GM19238 (cell line): ENCODE measurements around the gene ZC3H12C.

ENCODE experiments used
- DNase-seq: peaks from one replicate; pipeline ENCODE4 v3.0.0; 2011; ENCODE audit warnings: low spot score; ENCODE audit not compliant: insufficient read length

The ZC3H12C gene

DNA sequence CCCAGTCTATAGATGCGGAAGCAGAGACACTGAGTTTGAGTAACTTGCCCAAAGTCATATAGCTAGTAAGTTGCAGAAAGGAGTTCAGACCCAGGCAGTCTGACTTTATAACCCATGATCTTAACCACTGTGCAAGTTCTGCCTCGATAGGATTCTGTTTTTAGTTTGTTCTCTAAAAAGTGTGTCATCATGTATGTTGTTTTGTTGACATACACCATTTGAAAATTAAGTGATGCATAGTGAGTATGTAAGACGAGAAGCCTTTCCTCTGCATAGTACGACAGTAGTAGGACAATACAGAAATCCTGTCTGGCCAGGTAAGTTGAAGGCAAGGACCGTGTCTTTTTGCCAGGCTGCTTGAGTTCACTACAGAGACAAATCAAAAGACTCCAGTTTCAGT is 3.3 kb downstream of the ZC3H12C start:
- no peak for DNase-seq

DNA sequence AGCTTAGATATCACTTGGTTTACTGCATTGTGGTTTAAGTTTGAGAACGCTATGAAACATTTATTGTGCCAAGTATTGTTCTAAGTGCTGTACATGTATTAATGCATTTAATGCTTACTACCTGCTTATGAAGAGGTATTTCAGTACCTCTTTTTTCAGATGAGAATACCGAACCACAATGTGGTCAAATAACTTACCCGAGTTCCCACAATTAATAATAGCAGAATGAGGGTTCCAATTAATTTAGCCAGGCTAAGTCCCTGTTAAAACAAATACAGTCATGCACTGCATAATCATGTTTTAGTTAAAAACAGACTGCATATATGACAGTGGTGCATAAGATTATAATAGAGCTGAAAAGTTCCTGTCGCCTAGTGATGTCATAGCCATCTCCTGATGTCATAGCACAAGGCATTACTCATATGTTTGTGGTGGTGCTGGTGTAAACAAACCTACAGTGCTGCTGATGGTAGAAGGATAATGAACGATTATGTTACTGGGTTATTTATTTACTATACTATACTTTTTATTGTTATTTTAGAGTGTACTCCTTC is 4.3 kb downstream of the ZC3H12C start:
- DNase-seq, result no peak

DNA sequence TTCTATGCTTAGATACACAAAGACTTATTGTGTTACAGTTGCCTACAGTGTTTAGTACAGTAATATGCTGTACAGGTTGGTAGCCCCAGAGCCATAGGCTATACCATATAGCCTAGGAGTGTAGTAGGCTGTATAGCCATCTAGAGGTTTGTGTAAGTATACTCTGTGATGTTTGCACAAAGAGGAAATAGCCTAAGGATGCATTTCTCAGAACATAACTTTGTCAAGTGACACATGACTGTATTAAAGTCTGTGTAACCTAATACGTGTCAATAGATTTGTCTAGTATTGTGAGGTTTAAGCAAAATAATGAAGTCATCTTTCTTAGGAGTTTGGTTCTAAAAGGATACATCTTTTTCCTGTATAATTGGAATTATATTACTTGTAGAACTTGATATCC is 5.5 kb downstream of the ZC3H12C start:
- no peak for DNase-seq

DNA sequence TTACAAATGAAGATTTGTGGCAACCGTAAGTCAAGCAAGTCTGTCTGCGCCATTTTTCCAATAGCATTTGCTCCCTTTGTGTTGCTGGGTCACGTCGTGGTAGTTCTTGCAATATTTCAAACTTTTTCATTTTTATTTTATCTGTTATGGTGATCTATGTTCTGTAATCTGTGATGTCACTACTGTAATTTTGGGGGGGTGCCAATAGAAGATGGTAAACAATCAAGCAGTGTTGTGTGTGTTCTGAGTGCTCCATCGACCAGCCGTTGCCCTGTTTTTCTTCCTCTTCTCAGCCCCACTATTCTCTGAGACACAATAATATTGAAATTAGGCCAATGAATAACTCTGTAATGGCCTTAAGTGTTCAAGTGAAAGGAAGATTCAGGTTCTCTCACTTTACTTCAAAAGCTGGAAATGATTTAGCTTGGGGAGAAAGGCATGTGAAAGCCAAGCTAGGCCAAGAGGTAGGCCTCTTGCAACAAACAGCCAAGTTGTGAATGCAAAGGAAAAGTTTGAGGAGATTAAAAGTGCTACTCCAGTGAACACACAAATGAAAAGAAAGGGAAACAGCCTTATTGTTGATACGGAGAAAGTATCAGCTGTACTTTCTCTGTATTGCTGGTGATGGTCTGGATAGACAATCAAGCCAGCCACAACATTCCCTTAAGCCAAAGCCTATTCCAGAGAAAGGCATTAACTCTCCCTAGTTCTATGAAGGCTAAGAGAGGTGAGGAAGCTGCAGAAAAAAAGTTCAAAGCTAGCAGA is 7.5 kb downstream of the ZC3H12C start:
- DNase-seq, result no peak

DNA sequence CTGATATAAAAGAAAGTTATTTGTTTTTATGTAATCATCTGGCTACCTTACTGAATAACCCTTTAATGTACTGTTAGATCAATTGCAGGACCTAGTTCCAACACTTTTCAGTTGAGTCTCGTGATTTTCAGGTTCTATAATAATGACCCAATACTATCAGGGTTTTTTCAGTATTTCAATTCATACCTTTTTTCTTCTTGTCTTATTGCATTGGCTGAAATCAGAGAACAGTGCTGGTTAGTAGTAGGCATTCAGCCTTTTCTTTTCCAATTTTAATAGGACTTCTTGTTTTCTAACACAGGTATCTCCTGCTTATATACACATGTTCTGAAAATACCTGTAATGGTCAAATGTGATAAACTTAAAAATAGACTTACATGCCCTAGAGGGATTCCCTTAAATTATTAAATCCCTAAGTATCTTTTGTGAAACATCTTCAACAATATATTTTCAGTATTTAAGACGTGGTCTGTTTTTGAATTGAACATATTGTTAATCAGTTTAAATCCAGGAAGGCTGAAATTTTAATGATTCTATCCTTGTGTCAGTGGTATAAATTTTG is 13.6 kb downstream of the ZC3H12C start:
- no peak for DNase-seq

DNA sequence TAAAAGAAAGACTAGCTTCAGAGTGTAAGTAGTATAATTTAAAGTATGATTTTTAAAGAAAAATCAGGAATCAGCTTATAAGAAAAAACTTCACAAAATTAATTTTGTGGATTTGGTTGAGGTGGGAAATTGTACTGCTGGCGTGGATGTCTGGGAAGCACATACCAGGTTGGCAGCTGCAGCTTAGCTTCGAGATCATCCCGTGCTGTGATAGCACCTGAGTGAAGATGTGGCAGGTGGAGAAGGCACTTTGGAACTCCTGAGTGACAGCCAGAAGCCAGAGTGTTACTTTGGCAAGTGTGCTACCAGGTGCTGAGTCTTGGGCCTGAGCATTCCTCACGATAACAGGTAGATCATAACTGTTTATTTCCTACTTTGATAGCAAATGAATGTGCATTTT is 17.7 kb downstream of the ZC3H12C start:
- no peak for DNase-seq

DNA sequence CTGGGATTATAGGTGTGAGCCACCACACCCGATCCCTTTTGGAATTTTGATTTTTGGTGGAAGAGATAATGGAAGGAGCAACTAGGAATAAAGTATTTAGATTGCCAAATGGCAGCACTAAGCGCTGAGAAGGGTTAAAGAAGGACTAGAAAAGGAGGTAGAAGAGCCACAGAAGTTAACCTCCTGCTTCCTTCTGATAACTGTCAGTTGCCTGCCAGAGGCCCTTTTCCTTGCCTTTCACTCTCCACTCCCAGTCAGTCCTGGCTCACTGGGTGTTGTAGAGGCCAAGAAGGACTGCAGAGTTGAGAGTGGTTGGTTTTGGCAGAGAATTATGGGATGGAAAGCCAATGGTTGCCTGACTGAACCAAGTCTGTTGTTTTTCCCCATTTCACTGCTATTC is 19.3 kb downstream of the ZC3H12C start:
- DNase-seq, result no peak

DNA sequence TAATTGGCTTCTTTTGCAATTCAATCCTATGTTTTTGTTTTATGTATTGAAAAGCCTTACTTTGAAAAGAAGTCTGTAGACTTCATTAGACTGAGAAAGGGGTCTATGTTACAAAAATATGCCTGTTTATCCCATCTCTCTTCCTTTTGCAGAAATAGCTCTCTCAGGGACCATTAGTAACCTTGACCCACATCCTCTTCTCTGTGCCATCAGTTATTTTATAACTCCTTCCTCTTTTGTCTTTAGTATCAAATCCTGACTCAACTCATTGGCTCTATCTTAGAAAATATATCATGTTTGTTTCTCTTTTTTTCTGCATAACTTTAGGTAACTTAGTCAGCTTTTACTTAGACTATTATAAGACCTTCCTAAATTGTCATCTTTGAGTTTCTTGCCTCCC is 20.3 kb downstream of the ZC3H12C start:
- DNase-seq, result no peak

DNA sequence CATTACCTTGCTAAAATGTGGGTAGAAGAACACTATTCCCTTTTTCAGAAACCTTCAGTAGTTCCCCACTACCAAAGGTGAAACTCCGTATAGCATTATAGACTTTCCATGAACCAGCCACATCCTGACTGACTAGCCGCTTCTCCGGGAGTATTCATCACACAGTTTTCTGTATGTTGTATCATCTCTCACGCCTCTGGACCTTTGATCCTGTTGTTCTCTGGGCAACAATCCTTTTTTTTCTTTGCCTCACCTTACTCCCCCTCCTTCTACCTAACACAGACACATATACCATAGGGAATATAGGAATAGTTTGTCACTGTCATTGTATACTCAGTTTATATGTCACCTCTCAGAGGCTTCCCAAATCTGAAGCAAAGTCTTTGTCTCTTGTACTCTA is 20.8 kb downstream of the ZC3H12C start:
- DNase-seq, result no peak

DNA sequence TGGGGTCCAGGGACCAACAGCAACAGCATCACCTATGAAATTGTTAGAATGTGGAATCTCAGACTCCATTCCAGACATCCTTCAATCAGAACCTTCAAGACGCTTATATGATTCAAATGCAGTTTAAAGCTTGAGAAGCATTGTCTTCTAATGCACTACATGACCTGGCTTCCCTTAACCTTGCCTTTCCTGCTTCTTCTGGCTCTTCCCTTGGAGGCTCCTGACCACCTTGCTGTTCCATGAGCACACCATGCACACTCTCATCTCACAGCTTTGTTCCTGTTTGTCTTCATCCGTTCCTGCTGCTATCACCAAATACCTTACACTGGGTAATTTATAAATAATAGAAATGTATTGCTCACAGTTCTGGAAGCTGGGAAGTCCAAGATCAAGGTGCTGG is 26.1 kb downstream of the ZC3H12C start:
- no peak for DNase-seq

DNA sequence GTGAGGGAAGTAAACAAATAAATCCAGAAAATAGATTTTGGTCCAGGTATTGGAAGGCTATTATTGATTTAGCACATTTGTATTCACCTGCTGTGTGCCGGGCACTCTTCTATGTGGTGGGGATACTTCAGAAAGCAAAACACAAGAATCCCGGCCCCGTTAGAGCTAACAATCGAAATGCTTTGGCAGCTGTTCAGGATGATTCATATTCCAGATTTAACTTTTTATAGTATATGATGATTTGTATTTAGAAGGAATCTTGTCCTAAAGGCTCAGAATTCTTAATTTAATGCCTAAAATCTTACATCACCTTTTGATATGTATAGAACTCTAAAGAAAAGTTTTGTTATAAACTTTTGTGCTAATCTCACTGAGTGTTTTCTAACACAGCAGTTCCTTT is 28.0 kb downstream of the ZC3H12C start:
- DNase-seq, result no peak

DNA sequence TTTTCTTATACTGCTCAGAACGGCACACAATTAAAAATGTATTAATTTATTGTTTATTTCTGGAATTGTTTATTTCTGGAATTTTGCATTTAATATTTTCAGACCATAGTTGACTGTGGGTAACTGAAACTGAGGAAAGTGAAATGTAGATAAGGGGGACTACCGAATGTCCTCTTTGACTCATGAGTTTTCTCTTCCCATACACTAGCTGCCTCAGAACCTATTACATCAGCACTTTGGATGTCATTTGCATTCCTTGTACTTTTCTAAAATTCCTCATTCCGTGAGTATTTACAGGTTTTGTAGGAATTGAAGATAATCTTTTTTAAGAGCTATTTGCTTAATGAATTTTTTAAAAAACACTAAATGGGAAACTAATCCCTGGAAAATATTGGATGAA is 29.8 kb downstream of the ZC3H12C start:
- DNase-seq, result no peak

DNA sequence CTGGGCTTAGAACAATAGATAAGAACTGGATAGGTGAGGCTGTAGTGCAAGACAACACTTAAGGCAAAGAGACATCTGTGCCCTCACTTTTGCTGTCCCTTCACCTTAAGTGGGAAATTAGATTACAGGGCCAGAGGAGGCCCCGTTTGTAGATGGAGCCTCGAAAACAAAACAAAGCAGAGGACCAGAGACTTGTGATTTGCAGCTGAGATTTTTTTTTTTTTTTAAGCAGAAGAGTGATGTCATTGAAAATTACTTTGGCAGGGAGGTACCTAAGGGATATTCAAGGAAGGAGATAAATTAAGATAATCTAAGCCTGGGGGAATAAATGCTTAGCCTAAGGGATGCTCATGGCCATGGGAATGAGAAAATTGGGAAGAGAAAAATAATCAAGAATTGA is 31.4 kb downstream of the ZC3H12C start:
- no peak for DNase-seq

DNA sequence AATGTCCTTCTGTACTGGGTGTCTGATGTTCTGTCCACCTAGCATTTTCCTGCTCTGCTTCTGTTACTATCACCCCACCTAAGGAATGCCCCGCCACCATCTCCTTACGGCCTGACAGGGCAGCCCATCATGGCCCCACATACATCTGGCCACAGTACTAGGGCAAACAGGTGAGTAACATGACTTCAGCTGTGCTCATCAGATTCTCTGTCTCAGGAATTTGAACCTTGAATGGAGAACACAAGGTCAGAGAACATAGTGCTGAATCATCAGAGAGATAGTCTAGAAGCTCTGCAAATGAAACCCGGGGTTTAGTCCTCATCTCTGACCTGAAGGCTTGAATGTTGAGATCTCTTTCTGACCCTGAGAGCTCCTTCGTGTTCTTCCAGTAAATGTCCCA is 32.4 kb downstream of the ZC3H12C start:
- DNase-seq, result no peak

DNA sequence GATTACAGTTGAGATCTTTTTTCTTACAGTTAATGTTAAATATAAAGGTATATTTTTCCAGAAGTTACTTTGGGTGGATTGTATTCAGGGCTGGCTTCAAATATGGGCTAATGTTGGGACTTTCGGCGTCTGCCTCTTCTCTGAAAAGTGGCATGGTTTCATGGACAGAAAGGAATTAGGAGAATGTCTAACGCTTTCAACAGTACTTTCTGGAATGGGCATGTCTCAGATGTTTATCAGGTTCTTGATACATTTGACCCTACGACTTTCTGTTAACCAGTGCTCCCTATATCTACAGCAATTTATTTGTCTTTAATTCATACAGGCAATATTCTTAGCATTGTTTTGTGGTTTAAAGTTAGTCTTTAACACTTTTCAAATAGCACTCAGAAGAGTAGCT is 33.7 kb downstream of the ZC3H12C start:
- DNase-seq, result no peak

DNA sequence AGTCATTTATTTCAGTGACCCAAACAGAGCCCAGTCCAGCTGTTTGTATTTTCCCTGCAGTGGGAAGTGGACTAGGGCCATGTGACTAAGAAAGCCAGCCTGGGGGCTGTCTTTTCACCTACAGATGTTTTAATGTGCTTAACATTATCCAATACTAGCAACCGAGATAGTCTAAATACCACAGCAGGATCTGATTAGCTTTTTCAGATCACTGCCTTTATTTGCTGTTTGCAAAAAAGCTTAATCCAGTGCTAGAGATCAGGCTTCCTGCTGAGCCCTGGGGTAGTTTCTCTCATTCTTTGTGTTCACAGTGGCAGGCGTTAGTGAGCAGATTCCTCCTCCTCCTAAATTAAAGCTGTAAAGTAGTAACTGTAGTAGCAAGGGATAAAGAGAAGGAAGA is 35.0 kb downstream of the ZC3H12C start:
- DNase-seq, result no peak

DNA sequence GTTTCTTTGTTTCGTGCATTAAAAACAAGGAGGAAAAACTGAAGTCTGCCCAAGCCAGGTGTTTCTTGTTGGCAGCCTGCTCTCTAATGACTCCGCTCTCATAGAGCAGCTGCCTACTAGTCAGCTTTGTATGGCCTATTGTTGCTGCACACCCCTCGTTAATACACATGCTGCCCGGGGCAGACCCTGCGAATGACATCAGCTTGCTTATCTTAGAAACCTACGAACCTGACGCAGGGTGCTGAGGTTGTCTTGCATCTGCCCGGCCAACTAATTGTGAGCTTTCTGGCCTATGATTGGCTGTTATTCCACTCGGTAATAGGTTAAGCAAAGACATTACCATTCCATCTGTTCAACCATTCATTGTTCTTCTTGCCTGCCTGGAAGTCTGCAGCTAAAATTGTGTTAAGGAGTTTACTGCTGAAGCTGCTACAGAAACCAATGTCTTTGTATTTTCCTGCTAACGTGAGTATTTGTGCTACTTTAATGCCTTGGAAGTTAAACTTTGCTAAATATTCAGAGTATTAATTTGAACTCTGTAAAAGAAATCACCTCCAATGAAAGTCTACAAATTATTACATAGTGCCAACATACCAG is 37.5 kb downstream of the ZC3H12C start:
- no peak for DNase-seq

DNA sequence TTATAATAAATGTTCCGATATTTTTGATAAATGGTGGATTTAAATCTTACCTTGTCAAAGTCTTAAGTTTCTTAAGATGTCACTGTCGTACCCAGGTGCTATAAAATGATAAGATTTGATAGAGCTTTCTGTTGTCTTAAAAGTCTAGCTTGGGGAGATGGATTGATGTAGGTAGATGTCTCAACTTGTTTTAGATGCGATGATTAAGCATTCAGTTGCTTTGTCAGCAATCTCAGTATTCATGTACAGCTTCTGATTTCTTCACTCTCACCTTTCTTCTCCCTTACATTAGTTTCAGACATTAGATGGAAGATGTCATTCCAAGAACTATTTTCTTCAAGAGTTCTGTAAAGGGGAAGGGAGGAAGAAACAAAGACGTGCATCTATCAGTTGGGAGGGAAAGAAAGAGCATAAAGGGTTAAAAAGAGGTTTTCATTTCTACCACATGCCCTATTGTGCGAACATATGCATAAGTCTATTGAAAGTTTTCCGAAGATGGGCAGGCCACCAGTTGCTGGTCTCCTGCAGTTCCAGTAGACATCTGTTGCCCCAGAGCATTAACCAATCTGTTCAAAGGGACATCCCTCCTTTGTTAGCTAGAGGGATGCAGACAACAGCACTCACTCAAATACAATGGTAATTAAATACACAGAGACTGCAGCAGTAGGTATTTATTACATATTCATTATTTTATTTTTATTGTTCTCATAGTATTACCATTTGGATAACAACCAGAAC is 38.4 kb downstream of the ZC3H12C start:
- DNase-seq, result no peak

DNA sequence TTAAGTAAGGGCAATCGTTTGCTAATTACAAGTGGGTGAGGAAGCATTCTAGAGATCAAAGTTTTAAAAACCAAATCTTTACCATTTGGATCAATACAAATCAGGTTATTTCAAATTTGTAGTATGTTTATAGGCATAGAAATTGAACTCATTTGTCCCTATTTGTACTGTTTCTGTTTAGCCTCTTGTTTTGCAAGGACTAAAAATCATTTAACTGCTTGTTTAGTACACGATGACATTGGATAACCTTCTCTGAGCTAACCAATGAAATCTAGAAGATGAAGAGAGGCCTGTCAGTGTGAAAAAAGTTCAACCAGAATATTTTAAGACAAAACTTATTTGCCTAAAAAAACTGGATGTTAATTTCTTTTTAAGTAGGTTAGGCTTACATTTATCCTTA is 40.0 kb downstream of the ZC3H12C start:
- DNase-seq, result no peak

DNA sequence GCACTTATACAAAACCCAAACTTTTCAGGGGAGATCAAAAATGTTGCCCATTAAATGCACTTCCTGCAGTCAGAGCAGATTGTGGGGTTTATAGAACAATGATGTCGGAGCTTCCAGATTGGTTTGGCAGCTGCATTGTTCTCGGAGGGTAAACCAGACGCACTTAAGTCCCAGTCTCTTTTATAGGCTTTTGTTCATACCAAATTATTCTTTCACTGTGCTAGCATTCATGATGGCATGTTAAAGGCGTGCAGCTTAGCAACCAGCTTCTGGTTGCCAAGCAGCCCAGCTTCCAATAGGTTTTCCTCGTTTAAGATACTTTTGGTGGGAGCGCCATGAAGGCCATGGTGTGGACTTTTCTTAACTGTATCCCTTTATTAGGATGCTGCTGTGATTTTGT is 40.9 kb downstream of the ZC3H12C start:
- no peak for DNase-seq

DNA sequence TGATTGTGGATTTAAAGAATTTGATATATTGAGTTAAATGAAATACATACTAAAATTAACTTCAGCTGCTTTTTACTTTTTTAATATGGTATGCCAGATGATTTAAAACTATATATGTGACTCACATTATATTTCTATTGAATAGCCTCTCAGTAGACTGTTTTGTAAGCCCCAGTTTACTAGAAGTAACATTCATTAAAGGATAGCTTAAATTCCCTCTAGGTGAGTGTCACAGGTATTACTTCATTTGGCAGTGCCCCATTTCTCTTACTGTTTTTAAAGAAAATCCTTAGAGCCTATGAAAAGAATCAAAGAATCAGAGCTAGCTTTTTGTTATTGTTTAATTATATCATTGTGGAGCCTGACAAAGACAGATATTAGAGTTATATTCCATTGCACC is 48.6 kb downstream of the ZC3H12C start:
- DNase-seq, result no peak
